NT2/D1 (cell line): Measurements from ENCODE around the gene CNOT2.

Source experiments
- DNase-seq: peaks from one replicate; pipeline ENCODE4 v3.0.0-alpha.2; 2011; ENCODE audit warnings: low read depth, low spot score
- H3K27me3 ChIP-seq: 2 replicates; pipeline ENCODE4 v1.6.0; 2011; ENCODE audit warnings: mild to moderate bottlenecking; ENCODE audit not compliant: insufficient read length, insufficient read depth
- H3K36me3 ChIP-seq: 2 replicates; pipeline ENCODE4 v1.6.1; 2011; ENCODE audit warnings: mild to moderate bottlenecking, low read length, mixed read lengths; ENCODE audit not compliant: insufficient read depth, insufficient read length
- H3K4me1 ChIP-seq: 2 replicates; pipeline ENCODE4 v1.5.1; 2011; ENCODE audit not compliant: insufficient read depth, insufficient read length
- H3K4me3 ChIP-seq: 2 replicates; pipeline ENCODE4 v1.5.1; 2011; ENCODE audit warnings: low read depth; ENCODE audit not compliant: insufficient read length
- H3K9ac ChIP-seq: 2 replicates; pipeline ENCODE4 v1.6.0; 2011; ENCODE audit warnings: low read depth; ENCODE audit not compliant: insufficient read length
- H3K9me3 ChIP-seq: 2 replicates; pipeline ENCODE4 v1.5.1; 2011; ENCODE audit warnings: mild to moderate bottlenecking, low read length; ENCODE audit not compliant: insufficient read depth
- SUZ12 ChIP-seq: IDR thresholded peaks from 2 replicates; pipeline ENCODE4 v1.6.1; 2011; ENCODE audit not compliant: insufficient read length, insufficient read depth; ENCODE audit errors: extremely low read depth
- YY1 ChIP-seq: IDR thresholded peaks from 2 replicates; pipeline ENCODE4 v1.6.1; 2011; ENCODE audit not compliant: insufficient read length, insufficient read depth
- ZNF274 ChIP-seq: IDR thresholded peaks from 2 replicates; pipeline ENCODE4 v1.6.1; 2011; ENCODE audit warnings: mild to moderate bottlenecking, low read depth, low read length

CNOT2 gene

GRCh38 chr12:70403826-70404225, 160.6 kb downstream of the CNOT2 start:
- Histone ChIP-seq H3K4me3 (no peak overlapping the region), H3K36me3 (peaks cover 13% of the 10 kb centered on the region), H3K9me3 (no peaks in the 10 kb centered on the region), H3K27me3 (no peaks in the 10 kb centered on the region), H3K4me1 (no peaks in the 10 kb centered on the region), H3K9ac (no peak overlapping the region)
- TF ChIP-seq ZNF274, result no peak
- TF ChIP-seq YY1, result no peak
- no peak for TF ChIP-seq SUZ12
- DNase-seq, result no peak
